H1 (cell line): ENCODE results near the gene TRABD2A. TPM values are rescaled to one million over a fixed set of nuclear protein-coding genes. Genes with fewer than 3 reads are reported as not detected.

Experiments
- USF2 ChIP-seq: IDR thresholded peaks from 2 replicates; pipeline ENCODE4 v1.6.1; 2011; ENCODE audit warnings: low read length, improper control_type of control experiment
- polyA plus RNA-seq, 7 experiments: library from polyadenylated mRNA; depleted of rRNA in 3 of 7; stranded (reverse) in 5 of 7; unstranded in 2 of 7; fragments of >200 nt in 5 of 7; fragments of 200-250 nt in 2 of 7; gene quantifications; 1 replicate in 5 of 7; 2 replicates in 1 of 7; 4 replicates in 1 of 7; pipeline versions ENCODE4 v1.2.1 to v1.2.3, GENCODE V29; 2011 to 2013; ENCODE audit warnings: missing spikeins in 2 of 7, mixed read lengths in 2 of 7
- total RNA-seq: library from RNA; stranded (reverse); fragmentation: NEBNext Ultra II Directional; extraction: Animal tissue kit (Norgen Biotek cat#: 25700); gene quantifications from 2 replicates; pipeline ENCODE4 v1.2.1, GENCODE V29; 2021

The TRABD2A gene
- total and polyA plus RNA-seq, 2 of the 8 experiments (the other 6 are each of a cell fraction or from before 2014, with no cell fraction given): 17.3 to 18.6 TPM

DNA sequence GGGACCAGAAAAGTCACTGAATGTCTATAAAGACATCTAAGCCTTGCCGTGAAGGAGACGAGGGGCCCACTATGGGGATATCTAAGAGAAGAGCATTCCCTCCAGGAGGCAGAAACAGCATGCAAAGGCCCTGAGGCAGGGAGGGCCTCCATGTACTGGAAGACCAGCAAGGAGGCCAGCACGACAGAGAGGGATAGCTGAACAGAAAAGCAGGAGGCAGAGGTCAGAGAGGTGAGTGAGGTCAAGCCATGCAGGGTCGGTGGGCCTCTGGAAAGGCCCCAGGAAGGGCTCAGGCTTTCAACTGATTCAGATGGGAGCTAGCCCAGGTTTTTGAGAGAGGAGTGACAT is 5.7 kb downstream of the TRABD2A start (continued):
- no peak for TF ChIP-seq USF2
